HG03039 (cell line): ENCODE measurements around the gene FRMPD4.
"Not testable (repeated sequence)": the region's sequence is repeated elsewhere in the genome, so short reads cannot be mapped to it uniquely, and the experiment has no call there.

Experiments used
- ATAC-seq: cut with Tn5 transposase; IDR thresholded peaks from one replicate; pipeline ENCODE4 v1.9.1; 2021; ENCODE audit warnings: mild to moderate bottlenecking, moderate library complexity; ENCODE audit not compliant: unreplicated experiment

The FRMPD4 gene

DNA sequence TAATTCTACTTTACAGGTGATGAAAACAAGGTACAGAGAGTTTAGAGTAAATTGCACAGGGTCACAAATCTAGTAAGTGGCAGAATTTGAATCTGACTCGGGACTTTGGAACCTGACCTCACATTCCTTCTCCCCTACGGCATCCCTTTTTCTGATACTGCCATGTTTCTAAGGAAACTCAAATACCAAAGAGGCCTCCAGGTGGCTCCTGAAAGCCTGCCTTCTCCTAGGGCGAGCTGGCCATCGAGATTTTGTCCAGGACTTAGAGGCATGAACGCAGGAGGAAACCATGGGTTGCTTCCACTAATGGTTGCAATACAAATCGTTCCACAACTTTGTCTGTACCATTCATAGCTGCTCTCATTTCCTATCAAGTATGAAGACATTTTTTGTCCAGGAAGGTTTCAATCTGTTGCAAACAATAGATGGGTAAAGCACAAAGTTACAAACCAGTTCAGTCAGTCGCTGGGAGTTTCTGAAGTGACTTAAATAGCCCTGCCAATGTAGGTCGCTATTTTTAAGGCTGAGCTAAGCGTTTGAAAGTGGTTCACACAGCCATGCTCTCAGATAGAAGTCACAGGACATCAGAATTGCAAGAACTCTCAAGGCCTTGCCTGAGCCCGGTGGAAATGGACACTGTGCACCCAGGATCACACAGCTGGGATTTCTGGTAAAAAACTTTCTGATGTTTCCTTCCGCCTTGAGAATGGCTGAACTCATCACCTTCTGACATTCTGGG, 356.3 kb downstream of the FRMPD4 start:
- ATAC-seq, result no peak

DNA sequence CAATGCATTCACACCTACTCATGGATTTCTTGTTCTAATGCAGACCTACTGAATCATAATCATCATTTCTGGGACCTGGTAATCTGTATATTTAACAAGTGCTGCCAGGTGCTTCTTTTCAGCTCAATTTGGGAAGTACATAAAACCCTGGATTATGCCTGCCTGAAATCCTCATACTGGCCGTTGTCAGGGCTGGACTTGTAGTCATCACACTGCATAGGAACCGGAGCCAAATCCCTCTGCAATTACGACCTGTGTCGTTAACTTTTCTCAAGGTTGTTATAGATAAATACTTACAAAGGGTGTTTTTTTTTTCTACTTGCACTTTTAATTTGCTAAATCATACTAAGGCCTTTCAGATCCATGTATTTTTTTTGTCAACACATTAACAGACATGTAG, 358.1 kb downstream of the FRMPD4 start:
- no peak for ATAC-seq

DNA sequence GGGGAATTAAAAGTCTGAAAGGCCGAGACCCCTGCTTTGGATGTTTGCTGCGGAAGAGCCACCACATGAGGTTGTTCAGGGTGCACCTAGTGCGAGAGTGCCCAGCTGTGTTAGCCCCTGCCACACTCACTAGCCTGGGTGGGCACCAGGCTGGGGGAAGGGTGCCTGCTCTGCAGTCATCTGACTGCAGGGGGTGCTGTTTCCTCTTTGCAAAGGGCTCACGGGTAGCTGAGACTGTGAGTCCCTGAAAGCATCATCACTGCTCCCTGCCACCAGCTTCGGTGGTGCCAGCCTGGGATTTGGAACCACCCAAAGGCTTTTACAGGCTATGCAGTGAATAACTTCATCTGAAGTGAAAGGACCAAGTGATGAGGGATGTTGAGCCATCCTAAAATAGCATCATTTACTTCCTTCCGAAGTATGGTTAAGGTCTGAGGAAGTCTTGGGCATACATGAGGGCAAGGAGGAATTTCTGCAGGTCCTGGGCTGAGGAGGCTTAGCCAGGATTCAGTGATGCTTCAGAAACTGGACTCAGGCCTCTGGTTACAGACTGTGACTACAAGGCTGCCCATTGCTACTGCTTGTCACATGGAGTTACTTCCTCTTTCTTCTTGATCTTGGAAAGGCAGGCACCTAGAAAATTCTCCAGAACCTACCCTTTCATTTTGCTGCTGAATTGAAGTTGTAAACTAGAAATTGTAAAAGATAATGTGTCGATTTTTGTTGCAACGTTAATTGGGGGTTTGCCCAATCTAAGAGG, 359.7 kb downstream of the FRMPD4 start:
- no peak for ATAC-seq

DNA sequence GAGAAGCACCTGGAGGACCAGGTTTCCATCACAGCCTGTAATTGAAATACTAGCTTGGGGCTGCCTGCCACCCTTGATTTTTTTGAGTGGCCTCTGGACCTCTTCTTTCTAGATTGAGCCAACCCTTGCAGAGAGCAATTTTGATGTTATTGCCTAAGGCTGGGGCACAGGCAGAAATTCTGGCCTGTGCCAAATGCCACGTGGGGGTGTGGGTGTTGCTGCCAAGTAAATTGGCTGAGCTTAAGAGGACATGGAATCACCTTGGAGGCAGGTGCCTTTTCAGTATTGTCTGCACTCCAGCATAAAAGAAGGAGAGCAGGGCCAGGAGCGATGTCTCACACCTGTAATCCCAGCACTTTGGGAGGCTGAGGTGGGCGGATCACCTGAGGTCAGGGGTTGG, 366.9 kb downstream of the FRMPD4 start:
- no peak for ATAC-seq

DNA sequence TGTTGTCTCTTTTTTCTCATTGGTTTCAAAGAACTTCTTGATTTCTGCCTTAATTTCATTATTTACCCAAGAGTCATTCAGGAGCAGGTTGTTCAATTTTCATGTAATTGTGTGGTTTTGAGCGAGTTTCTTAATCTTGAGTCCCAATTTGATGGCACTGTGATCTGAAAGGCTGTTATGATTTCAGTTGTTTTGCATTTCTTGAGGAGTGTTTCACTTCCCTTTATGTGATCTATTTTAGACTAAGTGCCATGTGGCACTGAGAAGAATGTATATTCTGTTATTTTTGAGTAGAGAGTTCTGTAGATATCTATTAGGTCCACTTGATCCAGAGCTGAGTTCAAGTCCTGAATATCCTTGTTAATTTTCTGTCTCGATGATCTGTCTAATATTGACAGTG, 377.1 kb downstream of the FRMPD4 start:
- ATAC-seq, result peak; percentile 76

DNA sequence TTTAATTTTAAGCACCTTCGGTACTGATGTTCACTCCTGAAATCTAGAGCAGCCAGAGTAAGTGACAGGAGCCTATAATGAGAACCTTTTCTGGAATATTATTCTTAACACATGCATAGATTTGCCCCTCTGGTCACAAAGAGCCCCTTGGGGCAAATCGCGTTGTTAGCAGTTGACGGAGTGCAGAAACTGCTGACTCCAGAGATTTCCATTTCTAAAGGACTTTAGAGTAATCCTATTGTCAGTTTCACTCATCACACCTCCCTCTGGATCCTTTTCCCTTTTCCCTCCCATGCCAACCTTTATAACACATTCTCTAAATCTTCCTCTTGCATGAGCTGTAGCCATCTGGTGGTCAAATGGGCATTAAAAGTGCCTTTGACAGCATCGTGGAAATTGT, 388.0 kb downstream of the FRMPD4 start:
- ATAC-seq, result no peak

DNA sequence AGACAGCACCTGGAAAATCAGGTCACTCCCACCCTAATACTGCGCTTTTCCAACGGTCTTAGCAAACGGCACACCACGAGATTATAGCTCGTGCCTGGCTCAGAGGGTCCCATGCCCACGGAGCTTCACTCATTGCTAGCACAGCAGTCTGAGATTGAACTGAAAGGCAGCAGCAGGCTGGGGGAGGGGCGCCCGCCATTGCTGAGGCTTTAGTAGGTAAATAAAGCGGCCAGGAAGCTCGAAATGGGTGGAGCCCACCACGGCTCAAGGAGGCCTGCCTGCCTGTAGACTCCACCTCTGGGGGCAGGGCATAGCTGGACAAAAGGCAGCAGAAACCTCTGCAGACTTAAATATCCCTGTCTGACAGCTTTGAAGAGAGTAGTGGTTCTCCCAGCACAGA, 399.8 kb downstream of the FRMPD4 start:
- ATAC-seq, result not testable (repeated sequence)

DNA sequence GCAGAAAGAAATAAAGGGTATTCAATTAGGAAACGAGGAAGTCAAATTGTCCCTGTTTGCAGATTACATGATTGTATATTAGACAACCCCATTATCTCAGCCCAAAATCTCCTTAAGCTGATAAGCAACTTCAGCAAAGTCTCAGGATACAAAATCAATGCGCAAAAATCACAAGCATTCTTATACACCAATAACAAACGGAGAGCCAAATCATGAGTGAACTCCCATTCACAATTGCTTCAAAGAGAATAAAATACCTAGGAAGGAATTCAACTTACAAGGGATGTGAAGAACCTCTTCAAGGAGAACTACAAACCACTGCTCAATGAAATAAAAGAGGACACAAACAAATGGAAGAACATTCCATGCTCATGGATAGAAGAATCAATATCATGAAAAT, 404.0 kb downstream of the FRMPD4 start:
- ATAC-seq, result not testable (repeated sequence)

DNA sequence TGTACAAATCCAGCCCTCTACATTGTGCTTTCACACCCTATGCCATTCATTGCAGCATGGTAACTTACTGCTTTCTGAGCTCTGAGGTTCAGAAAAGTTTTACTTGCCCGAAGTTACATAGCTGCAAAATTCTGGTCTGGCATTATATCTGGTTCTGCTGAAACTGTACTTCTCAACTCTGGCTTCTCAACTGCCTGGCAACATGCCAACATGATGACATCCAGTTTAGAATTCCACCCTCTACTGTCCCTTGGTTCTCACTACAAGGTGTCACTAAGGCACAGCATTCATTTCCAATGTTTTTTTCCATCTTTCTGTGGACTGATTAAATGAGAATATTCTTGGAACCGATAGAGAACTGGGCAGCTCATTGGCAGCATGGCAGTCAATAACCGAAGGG, 410.1 kb downstream of the FRMPD4 start:
- no peak for ATAC-seq

DNA sequence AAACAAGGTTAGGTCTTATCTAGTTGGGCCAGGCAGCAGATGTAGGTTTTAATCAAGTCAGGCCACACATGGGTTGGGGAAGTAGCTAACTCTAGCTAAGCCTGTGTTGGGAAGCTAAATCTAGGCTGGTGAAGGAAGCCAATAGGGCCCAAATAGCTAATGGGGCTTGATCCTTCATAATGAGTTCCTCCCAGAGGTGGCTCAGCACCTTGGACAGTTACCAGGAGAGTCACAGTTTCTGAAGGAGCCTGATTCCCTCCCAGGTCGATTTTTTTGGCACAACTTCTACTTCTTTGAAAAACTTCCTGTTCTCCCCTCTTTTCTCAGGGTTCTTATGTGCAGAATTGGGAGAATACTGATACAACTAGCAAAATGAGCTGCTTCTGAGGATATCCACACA, 410.5 kb downstream of the FRMPD4 start:
- ATAC-seq, result no peak

DNA sequence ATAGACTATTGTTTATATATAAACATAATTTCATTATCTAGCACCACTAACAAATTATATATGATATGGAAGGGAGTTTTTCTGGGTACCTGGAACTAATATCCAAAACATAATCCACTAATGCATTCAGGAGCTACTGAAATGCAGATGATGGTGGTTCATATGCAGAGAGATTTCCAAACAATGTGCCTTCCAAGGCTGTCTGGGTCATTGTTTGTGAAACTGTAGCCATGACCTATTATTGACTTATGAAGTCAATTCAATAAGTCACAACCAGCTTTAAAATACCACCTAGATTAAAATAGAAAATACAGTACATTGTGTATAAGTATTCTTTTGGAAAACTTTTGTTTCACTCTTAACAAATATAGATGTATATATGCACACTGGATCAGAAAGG, 415.9 kb downstream of the FRMPD4 start:
- no peak for ATAC-seq

DNA sequence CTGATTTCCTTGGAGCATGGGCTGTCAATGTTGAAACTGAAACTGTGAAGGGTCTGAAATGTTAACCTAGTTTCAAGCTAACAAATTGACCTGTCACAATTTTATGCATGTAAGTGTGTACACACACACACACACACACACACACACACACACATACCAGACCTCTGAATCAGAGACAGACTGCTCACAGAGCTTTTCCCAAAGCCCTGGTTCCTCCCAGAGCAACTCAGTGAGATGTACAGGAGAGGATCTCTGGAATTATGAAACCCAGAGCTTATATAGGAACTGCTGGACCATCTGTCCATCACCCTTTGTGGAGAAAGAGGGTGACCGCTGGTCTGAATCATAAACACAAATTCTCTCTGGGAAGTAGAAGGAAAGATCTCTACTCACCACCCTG, 424.8 kb downstream of the FRMPD4 start:
- no peak for ATAC-seq

DNA sequence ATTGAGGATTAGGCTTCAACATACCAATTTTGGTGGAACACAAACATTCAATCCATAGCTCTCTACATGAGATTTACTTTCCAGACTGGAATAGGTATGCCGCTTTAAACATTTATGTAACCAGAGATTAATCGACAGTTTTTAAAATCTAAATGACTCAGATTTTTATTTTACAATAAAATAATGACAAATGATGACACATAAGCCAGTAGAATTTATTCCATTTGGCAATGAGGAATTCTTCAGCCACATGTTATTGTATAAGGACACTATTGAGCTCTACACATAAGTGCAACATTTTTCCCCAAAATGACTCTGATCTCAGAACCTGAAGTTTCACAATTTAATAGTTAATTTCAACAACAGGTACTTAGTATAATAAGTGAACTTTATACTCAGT, 425.9 kb downstream of the FRMPD4 start:
- ATAC-seq, result no peak

DNA sequence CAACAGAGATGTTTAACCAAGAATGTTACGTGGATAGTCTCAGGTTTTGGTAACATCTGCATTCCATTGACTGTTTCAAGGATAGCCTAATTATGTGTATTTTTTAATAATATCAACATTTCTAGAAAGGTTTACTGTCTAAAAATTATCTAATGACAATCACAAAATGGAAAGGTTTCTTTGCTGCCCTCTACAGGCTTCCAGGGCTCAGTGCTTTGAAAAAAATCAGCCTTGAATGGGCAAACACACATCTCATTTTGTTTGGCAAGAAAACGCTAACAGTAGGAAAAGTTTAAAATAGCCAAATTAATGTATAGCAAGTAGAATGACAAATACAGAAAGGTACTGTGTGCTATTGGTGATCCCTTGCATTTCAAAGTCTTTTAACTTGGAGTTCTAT, 429.6 kb downstream of the FRMPD4 start:
- no peak for ATAC-seq

DNA sequence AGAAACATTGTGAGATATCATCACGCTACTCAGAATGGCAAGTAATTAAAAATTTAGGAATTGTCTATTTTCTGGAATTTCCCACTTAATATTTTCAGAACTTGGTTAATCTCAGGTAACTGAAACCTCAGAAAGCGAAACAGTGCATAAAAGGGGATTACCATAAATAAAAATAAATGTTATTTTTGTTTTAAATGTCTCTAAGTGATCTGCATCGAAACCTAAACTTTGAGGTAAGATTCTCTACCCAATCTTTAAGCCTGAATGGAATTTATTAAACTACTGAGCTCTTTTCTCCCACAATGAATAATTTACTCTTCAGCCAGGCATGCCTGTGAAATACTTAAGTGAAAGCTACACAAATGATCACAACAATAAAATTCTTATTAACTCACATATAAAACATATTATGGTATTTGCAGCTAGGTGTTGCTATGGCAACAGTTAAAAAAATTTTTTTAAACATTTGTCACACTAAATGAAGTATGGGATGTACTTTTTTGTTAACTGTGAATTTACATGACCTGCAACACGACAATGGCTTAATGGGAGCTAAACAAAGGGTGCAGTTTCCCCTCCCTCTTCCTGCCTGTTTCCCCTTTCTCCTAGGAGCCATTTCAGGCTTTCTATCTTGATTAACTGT, 432.7 kb downstream of the FRMPD4 start:
- no peak for ATAC-seq

DNA sequence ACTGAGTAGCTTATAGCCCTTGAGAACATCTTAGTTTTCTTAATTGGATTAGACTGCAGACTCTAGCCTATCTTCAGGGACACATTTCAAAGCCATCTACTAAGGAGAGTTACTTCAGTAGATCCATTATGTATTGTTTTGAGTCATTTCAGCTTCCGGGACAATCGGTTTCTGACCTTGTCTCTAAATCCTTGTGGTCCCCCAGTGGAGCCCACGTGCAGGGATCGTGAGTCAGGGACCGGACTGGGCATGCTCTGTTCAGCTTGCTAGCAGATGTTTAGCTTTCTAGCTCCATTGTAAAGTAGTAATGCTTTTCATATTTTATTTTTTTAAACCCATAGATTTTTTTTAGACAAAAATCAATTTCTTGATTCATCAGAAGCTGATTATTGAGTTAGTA, 441.0 kb downstream of the FRMPD4 start:
- ATAC-seq, result no peak

DNA sequence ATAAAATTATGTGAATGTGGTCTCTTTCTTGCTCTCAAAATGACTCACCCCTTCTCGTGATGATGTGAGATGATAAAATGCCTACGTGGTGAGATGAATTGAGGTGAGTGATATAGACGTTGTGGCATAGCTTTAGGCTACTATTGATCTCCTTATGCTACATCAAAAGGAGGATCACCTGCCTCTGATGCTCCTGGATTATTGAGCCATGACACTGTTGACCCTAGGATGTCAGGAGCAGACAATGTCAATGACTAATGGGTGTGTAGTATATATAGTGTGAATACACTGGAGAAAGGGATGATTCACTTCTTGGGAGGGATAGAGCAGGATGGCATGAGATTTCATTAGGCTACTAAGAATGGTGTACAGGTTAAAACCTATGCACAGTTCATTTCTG, 442.3 kb downstream of the FRMPD4 start:
- ATAC-seq, result no peak

DNA sequence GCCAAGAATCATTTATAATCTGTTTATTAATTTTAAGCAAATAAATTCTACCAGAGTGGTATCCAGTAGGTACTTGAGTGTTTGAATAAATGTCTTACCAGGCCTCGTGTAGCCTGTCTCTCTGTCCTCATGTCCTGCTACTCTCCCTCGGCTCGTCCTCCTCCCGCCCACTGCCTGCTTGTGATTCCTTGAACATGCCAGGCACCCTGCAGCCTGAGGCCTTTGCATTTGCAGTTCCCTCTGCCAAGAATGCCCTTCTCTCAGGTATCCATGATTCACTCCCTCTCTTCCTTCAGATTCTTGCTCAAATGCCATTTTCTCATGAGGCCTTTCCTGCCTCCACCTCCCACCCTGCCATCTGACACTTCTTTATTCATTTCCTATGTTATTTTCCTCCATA, 443.3 kb downstream of the FRMPD4 start:
- no peak for ATAC-seq

DNA sequence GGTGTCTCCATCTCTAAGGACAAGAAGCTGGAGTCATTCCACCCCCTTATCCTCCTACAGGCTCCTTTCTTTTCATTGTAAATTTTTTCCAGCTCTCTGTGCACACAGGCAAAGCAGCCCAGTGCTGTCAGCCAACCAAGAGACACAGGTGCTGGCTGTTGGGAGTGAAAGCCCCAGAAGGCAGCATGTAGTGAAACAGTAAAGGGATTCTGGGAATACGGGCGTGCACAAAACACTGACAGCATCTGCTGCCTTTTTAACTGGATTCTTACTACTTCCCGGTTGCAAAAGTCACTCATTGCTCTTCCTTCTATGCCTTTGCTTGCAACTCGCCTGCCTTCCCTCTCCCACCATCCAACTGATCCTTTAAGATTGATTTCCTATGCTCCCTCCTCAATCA, 444.4 kb downstream of the FRMPD4 start:
- ATAC-seq, result no peak

DNA sequence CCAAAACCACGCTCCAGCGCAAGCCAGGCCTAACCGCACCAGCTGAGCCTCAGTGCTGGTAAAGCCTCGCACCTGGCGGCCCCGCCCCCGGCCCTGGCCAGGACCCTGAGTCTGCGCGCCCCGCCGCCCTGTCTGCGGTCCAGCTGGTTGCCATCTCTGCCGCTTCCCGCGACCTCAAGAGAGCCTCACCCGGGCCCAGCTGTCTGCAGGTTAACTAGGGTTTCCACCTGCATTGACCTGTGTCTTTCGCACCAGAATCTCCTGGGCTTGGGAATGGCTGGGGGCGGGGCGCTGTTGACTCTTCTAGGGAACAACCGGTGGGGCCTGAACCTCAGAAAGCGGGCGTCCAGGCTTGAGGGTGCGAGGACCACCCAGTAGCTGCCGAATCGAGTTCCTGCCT, 445.3 kb downstream of the FRMPD4 start:
- ATAC-seq, result no peak

DNA sequence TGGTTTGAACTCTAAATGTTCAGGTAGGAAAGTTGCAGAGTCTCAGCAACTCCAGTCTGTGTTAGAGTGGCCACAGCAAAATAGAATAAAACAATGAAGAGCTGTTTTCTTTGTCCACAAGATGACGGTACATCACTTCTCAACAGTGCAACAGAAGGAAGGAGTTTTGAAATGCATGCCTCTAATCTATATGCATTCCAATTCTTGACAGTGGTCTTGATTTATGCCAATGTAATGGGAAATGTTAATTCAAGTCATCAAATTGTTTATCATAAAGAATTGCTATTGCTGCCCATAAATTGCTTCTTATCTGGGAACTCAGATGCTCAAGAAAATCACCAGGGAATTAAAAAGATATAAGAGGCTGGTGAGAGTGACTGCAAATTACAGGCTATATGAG, 457.4 kb downstream of the FRMPD4 start:
- ATAC-seq, result no peak

DNA sequence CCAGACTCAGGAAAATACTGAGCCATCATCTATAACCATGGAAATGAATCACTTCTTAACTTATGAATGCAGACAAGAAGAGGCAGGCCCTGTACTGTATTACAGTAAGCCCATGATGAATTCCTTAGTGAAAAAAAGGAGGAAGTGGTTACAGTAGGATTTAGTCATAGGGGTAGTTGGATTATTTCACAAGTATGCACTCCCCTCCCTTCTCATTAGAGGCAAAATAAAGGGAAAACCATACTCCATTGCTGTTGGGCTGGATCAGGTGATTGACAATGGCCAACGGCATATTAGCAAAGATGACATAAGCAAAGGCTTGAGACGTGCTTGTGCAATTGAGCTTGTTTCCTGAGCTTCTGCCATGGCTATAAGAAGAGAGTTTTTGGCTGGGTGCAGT, 471.8 kb downstream of the FRMPD4 start:
- no peak for ATAC-seq
